MCF 10A (cell line): ENCODE measurements around the gene SASH1. TPM values are rescaled to one million over a fixed set of nuclear protein-coding genes. Genes with fewer than 3 reads are reported as not detected.
A peak's percentile ranks its signal among the peaks of the same experiment; 100 is the strongest.

Experiments used
- BruUV-seq: library from RNA; stranded (reverse); fragments of 400-500 nt; replicated peaks from 2 replicates; lab custom pipeline; 2021; lab: Mats Ljungman, UMichigan
- CTCF ChIA-PET: fragments of 300-600 bp; sonication (Branson Sonifier 250); formaldehyde crosslinking; extraction: SDS; loops from one replicate; lab custom pipeline; 2021; ENCODE audit warnings: antibody characterized with exemption, inconsistent platforms; lab: Yijun Ruan, JAX
- POLR2A ChIA-PET: fragments of 300-600, 350-650 bp; sonication (Branson Sonifier 250); formaldehyde crosslinking; extraction: SDS; loops from one replicate; lab custom pipeline; 2020; ENCODE audit warnings: antibody characterized with exemption, inconsistent platforms; lab: Yijun Ruan, JAX
- DNase-seq: peaks from one replicate; pipeline ENCODE4 v3.0.0-alpha.2; 2018; ENCODE audit not compliant: unreplicated experiment
- H3K27ac Mint-ChIP-seq: one replicate; pipeline ENCODE4 v1.8.0; 2022; ENCODE audit warnings: mild to moderate bottlenecking, low read depth, mixed read lengths; ENCODE audit not compliant: unreplicated experiment
- H3K27me3 Mint-ChIP-seq: one replicate; pipeline ENCODE4 v1.8.0; 2022; ENCODE audit warnings: mixed read lengths; ENCODE audit not compliant: insufficient read depth, unreplicated experiment
- H3K36me3 Mint-ChIP-seq: one replicate; pipeline ENCODE4 v1.8.0; 2022; ENCODE audit warnings: mild to moderate bottlenecking, moderate library complexity, mixed read lengths; ENCODE audit not compliant: insufficient read depth, unreplicated experiment
- H3K4me1 Mint-ChIP-seq: one replicate; pipeline ENCODE4 v1.8.0; 2022; ENCODE audit warnings: mixed read lengths; ENCODE audit not compliant: insufficient read depth, unreplicated experiment
- H3K4me3 Mint-ChIP-seq: one replicate; pipeline ENCODE4 v1.8.0; 2022; ENCODE audit warnings: mild to moderate bottlenecking, moderate library complexity, mixed read lengths; ENCODE audit not compliant: unreplicated experiment
- H3K9me3 Mint-ChIP-seq: one replicate; pipeline ENCODE4 v1.8.0; 2022; ENCODE audit warnings: mixed read lengths; ENCODE audit not compliant: unreplicated experiment
- intact Hi-C: fragments of 100-400 bp; cut with micrococcal nuclease; formaldehyde crosslinking; loops from 2 replicates; pipeline ENCODE4 v1.14.1; 2022
- total RNA-seq: library from RNA; stranded (reverse); gene quantifications from 2 replicates; pipeline ENCODE4 v1.2.3, GENCODE V29; 2022
- TF ChIP-seq, protein P1 (sequence below): fragments of 200-600 bp; IDR thresholded peaks from one replicate; pipeline ENCODE4 v1.8.0; 2022; ENCODE audit warnings: antibody characterized with exemption, mild to moderate bottlenecking; ENCODE audit not compliant: unreplicated experiment

The SASH1 gene
- total RNA-seq, 1 experiment from 2014 or later: 18.4 TPM

DNA sequence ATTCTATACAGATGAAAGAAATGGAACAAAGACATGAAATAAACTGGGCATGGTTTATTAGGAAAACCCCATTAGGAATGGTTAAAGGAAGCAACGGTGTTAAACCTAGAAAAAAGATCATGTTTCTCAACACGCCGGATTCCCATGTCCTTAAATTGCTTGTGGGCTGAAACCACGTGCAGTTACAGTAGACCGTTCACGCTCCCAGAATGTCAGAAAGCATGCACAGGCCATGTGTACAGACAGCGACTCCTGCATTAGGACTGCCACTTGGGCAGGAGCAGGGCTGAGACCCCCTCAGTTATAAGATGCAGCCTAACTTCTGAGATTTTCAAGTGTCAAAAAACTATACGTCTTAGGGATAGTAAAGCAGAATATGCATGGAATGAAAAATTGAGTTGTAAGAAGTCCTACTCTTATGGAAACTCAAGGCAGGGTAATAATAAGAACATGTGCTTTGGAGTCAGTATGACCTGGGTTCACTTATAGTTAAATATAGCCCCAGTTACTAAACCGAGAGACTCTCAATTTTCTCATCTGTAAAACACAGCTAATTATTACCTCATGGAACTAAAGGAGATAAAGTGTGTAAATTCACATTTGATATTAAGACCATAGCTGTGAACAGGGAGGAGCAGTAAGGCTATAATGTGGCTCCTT is 230.2 kb downstream of the SASH1 start:
- no TSS peak for BruUV-seq
- intact Hi-C loops: no loop called here

GRCh38 chr6:148573922-148574321 is 231.3 kb downstream of the SASH1 start:
- no peak for DNase-seq
- no peak overlapping the region for H3K4me3 Mint-ChIP-seq
- ChIA-PET POLR2A (no interaction called here), CTCF (interaction anchor here (0.7 to 1.1 kb wide), 6 partner anchors 14 to 455 kb away, joined by 3 read pairs; no protein-coding TSS in a partner anchor)
- H3K36me3 Mint-ChIP-seq: no peaks in the 10 kb centered on the region
- no peaks in the 10 kb centered on the region for H3K27me3 Mint-ChIP-seq
- no peak overlapping the region for H3K27ac Mint-ChIP-seq
- TF ChIP-seq, protein P1, sequence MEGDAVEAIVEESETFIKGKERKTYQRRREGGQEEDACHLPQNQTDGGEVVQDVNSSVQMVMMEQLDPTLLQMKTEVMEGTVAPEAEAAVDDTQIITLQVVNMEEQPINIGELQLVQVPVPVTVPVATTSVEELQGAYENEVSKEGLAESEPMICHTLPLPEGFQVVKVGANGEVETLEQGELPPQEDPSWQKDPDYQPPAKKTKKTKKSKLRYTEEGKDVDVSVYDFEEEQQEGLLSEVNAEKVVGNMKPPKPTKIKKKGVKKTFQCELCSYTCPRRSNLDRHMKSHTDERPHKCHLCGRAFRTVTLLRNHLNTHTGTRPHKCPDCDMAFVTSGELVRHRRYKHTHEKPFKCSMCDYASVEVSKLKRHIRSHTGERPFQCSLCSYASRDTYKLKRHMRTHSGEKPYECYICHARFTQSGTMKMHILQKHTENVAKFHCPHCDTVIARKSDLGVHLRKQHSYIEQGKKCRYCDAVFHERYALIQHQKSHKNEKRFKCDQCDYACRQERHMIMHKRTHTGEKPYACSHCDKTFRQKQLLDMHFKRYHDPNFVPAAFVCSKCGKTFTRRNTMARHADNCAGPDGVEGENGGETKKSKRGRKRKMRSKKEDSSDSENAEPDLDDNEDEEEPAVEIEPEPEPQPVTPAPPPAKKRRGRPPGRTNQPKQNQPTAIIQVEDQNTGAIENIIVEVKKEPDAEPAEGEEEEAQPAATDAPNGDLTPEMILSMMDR: no peak
- no peaks in the 10 kb centered on the region for H3K4me1 Mint-ChIP-seq
- H3K9me3 Mint-ChIP-seq: no peaks in the 10 kb centered on the region
- intact Hi-C loops: no loop called here
- no TSS peak for BruUV-seq

More for the DNA sequence above, 230.2 kb downstream of the SASH1 start:
- DNase-seq: no peak
- Mint-ChIP-seq H3K36me3 (no peaks in the 10 kb centered on the region), H3K9me3 (no peaks in the 10 kb centered on the region), H3K27ac (no peak overlapping the region), H3K27me3 (no peaks in the 10 kb centered on the region), H3K4me3 (no peak overlapping the region), H3K4me1 (no peaks in the 10 kb centered on the region)
- TF ChIP-seq, protein P1: no peak
- ChIA-PET POLR2A (interaction anchor here (0.8 kb wide), 1 partner anchor 128 kb away, joined by 3 read pairs; no protein-coding TSS in a partner anchor), CTCF (interaction anchor here (0.6 to 1.1 kb wide), 7 partner anchors 11 to 882 kb away, joined by 3 to 4 read pairs (median 3); no protein-coding TSS in a partner anchor)

DNA sequence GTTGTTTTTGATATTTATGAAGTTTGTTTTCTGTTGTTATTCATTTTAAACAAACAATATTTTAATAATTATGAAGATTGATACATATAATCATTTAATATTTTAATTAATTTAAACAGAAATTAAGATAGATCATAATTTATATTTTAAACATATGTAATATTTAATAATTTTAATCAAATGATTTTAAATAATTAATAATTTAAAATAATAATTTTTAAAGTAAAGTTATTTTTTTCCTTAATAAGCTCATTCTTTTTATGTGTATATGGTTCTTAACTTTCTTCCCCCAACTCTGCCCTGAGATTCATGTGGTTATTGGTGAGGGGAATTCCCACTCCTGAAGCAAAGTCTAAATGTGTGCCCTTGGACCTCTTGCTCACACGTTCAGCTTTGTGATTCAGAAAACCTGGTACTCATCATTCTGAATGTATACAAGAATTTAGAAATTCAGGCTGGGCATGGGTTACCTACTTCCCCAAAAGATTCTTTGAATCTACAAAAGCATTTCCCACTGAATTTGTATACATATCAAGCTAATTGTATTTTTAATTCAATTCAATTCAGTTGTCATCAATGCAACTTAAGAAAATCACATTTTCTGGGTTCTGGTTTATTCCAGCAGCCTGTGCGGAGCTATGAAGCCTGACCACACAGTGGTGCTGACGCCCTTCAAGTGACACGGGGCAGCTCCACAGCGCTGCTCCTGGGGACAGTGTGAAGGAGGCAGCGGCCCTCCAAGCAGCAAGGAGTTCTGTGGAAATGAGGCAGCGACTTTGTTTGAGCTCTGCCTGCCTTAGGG is 235.2 kb downstream of the SASH1 start:
- intact Hi-C loops: loop anchor here (1.0 to 5.0 kb wide), 7 partner anchors 123 to 855 kb away; no protein-coding TSS in a partner anchor
- Mint-ChIP-seq H3K9me3 (no peaks in the 10 kb centered on the region), H3K27me3 (no peaks in the 10 kb centered on the region), H3K4me1 (no peaks in the 10 kb centered on the region), H3K4me3 (no peak overlapping the region), H3K27ac (no peak overlapping the region), H3K36me3 (no peaks in the 10 kb centered on the region)
- no TSS peak for BruUV-seq
- ChIA-PET POLR2A (interaction anchor here (0.6 to 1.1 kb wide), 12 partner anchors 28 to 682 kb away, joined by 3 to 6 read pairs (median 3); no protein-coding TSS in a partner anchor), CTCF (interaction anchor here (0.5 to 3.0 kb wide), 75 partner anchors 9 to 1067 kb away, joined by 3 to 32 read pairs (median 4); partner anchors contain the start of gene UST)
- peak; percentile 79 for DNase-seq
- TF ChIP-seq, protein P1: peak; percentile 83

- POLR2A ChIA-PET: interaction anchor here (0.6 to 0.9 kb wide), 6 partner anchors 124 to 682 kb away, joined by 3 to 4 read pairs (median 3); no protein-coding TSS in a partner anchor
- Mint-ChIP-seq H3K36me3 (no peaks in the 10 kb centered on the region), H3K4me1 (no peaks in the 10 kb centered on the region), H3K27me3 (no peaks in the 10 kb centered on the region), H3K9me3 (no peaks in the 10 kb centered on the region), H3K4me3 (no peak overlapping the region), H3K27ac (no peak overlapping the region)
- BruUV-seq: no TSS peak
- CTCF ChIA-PET: interaction anchor here (0.5 to 3.0 kb wide), 53 partner anchors 9 to 1068 kb away, joined by 3 to 32 read pairs (median 5); partner anchors contain the start of gene UST
- DNase-seq: no peak
- intact Hi-C loops: loop anchor here (1.0 to 5.0 kb wide), 7 partner anchors 122 to 854 kb away; no protein-coding TSS in a partner anchor
- TF ChIP-seq, protein P1: no peak
These were observed 235.8 kb downstream of the SASH1 start for GRCh38 chr6:148578489-148578814.
